HL-60 (cell line): ENCODE data around the gene DNAJC2.
A peak's percentile ranks its signal among the peaks of the same experiment; 100 is the strongest.

Source experiments
- DNase-seq, 2 experiments: peaks; one replicate each; pipeline ENCODE4 v3.0.0-alpha.2; 2010 to 2020; ENCODE audit warnings: low read depth in 1 of 2, low spot score in 1 of 2
- H3K27ac ChIP-seq: fragments of 250-450 bp; sonication (Bioruptor Pico); replicated peaks from 2 replicates; pipeline ENCODE4 v1.5.1; 2020; ENCODE audit warnings: mild to moderate bottlenecking, moderate library complexity
- H3K27me3 ChIP-seq: fragments of 250-450 bp; sonication (Bioruptor Pico); 2 replicates; pipeline ENCODE4 v1.5.1; 2021; ENCODE audit warnings: mild to moderate bottlenecking, moderate library complexity; ENCODE audit not compliant: insufficient read depth, poor library complexity, severe bottlenecking
- H3K4me3 ChIP-seq: replicated peaks from 2 replicates; pipeline ENCODE4 v1.5.1; 2011; ENCODE audit warnings: mild to moderate bottlenecking, control low read depth, low read length; ENCODE audit not compliant: insufficient read depth
- CTCF ChIP-seq: IDR thresholded peaks from one replicate; pipeline ENCODE4 v1.5.1; 2011; ENCODE audit warnings: low read length, control low read depth, inconsistent platforms; ENCODE audit not compliant: insufficient read depth
- GABPA ChIP-seq: IDR thresholded peaks from 2 replicates; pipeline ENCODE4 v1.6.1; 2012; ENCODE audit warnings: low read depth
- POLR2AphosphoS5 ChIP-seq: IDR thresholded peaks from 2 replicates; pipeline ENCODE4 v1.6.1; 2012; ENCODE audit warnings: low read depth
- REST ChIP-seq: IDR thresholded peaks from 2 replicates; pipeline ENCODE4 v1.6.1; 2012; ENCODE audit warnings: low read depth; ENCODE audit not compliant: insufficient replicate concordance
- SPI1 ChIP-seq: IDR thresholded peaks from 2 replicates; pipeline ENCODE4 v1.6.1; 2012; ENCODE audit warnings: low read depth, mild to moderate bottlenecking, borderline replicate concordance

DNAJC2 gene

GRCh38 chr7:103349805-103350204, 5.2 kb upstream of the DNAJC2 start:
- peak in 1 of 2 experiments; percentile 14 for DNase-seq
- Histone ChIP-seq H3K4me3 (peak overlapping the region; percentile 77), H3K27ac (peak overlapping the region; percentile 86), H3K27me3 (no peaks in the 10 kb centered on the region)
- TF ChIP-seq REST, result no peak
- TF ChIP-seq GABPA, result no peak
- TF ChIP-seq SPI1, result peak; percentile 87

- H3K27me3 ChIP-seq, result no peaks in the 10 kb centered on the region
- H3K27ac ChIP-seq, result peak overlapping the region; percentile 86
- TF ChIP-seq POLR2AphosphoS5, result no peak
- no peak for DNase-seq
- H3K4me3 ChIP-seq, result peak overlapping the region; percentile 77
Measured at GRCh38 chr7:103348959-103349358, 4.4 kb upstream of the DNAJC2 start.

- TF ChIP-seq GABPA (no peak), SPI1 (peak; percentile 27; the same call in 1 of the 2 replicates), POLR2AphosphoS5 (no peak), CTCF (no peak), REST (no peak)
- Histone ChIP-seq H3K4me3 (peak overlapping the region; percentile 77), H3K27ac (peak overlapping the region; percentile 86), H3K27me3 (no peaks in the 10 kb centered on the region)
- peak in 1 of 2 experiments; percentile 41 for DNase-seq
Measured at GRCh38 chr7:103348452-103348851, 3.9 kb upstream of the DNAJC2 start.

- peak within 1 kb of the TSS; percentile 86 for H3K27ac ChIP-seq
- TF ChIP-seq REST (peak; percentile 29), SPI1 (no peak), POLR2AphosphoS5 (peak; percentile 76), CTCF (no peak), GABPA (peak; percentile 98)
- DNase-seq, result peak; percentile 87 to 94
- no peaks in the 10 kb centered on the region for H3K27me3 ChIP-seq
- H3K4me3 ChIP-seq, result peak within 1 kb of the TSS; percentile 77
Measured at GRCh38 chr7:103347507-103348267, 3.1 kb upstream of the DNAJC2 start, which contains the start of gene PSMC2. PSMC2 (plus strand) TSS chr7:103347643; CDS start chr7:103347712, 69 bp downstream.
